GM23338 (cell line): Measurements from ENCODE around the gene TNS1. TPM values are rescaled to one million over a fixed set of nuclear protein-coding genes. Genes with fewer than 3 reads are reported as not detected.

Source experiments
- ATAC-seq: fragments of 200-7000 bp; cut with Tn5 transposase; 3 replicates; pipeline ENCODE4 v1.9.1; 2020
- DNase-seq: peaks from one replicate; pipeline ENCODE4 v3.0.0-alpha.2; 2015; ENCODE audit warnings: low spot score
- H2AFZ ChIP-seq: fragments of 200-600 bp; sonication (generic); 2 replicates; pipeline ENCODE4 v1.8.0; 2016; ENCODE audit warnings: antibody characterized with exemption, mild to moderate bottlenecking, moderate library complexity
- H3F3A ChIP-seq: fragments of 200-600 bp; sonication (generic); replicated peaks from 2 replicates; pipeline ENCODE4 v1.8.0; 2017; ENCODE audit warnings: antibody characterized with exemption, mixed run types, low read depth
- H3K27ac ChIP-seq: fragments of 200-600 bp; sonication (generic); 2 replicates; pipeline ENCODE4 v1.6.1; 2016; ENCODE audit warnings: low read depth
- H3K27me3 ChIP-seq: fragments of 200-600 bp; sonication (generic); 2 replicates; pipeline ENCODE4 v1.8.0; 2016; ENCODE audit warnings: mild to moderate bottlenecking, mixed run types, moderate library complexity; ENCODE audit not compliant: insufficient read depth
- H3K36me3 ChIP-seq: fragments of 200-600 bp; sonication (generic); 2 replicates; pipeline ENCODE4 v1.8.0; 2016; ENCODE audit warnings: mild to moderate bottlenecking; ENCODE audit not compliant: insufficient read depth
- H3K4me1 ChIP-seq: fragments of 200-600 bp; sonication (generic); 2 replicates; pipeline ENCODE4 v1.8.0; 2016; ENCODE audit warnings: mild to moderate bottlenecking, moderate library complexity; ENCODE audit not compliant: insufficient read depth
- H3K4me2 ChIP-seq: fragments of 200-600 bp; sonication (generic); 2 replicates; pipeline ENCODE4 v1.7.1; 2017; ENCODE audit warnings: mixed run types
- H3K4me3 ChIP-seq: fragments of 200-600 bp; sonication (generic); 2 replicates; pipeline ENCODE4 v1.6.1; 2016; ENCODE audit warnings: mixed run types
- H3K79me2 ChIP-seq: fragments of 200-600 bp; sonication (generic); replicated peaks from 2 replicates; pipeline ENCODE4 v1.8.0; 2017; ENCODE audit warnings: mild to moderate bottlenecking; ENCODE audit not compliant: insufficient read depth
- H3K9me2 ChIP-seq: fragments of 200-600 bp; sonication (generic); 2 replicates; pipeline ENCODE4 v1.8.0; 2017; ENCODE audit not compliant: insufficient read depth
- H4K20me1 ChIP-seq: fragments of 200-600 bp; sonication (generic); replicated peaks from 2 replicates; pipeline ENCODE4 v1.8.0; 2017; ENCODE audit warnings: mild to moderate bottlenecking; ENCODE audit not compliant: insufficient read depth
- H3K27ac Mint-ChIP-seq: 2 replicates; pipeline ENCODE4 v1.8.0; 2020; ENCODE audit warnings: inconsistent platforms, mild to moderate bottlenecking, moderate library complexity, mixed read lengths
- H3K27me3 Mint-ChIP-seq: 3 replicates; pipeline ENCODE4 v1.8.0; 2022; ENCODE audit warnings: low read depth, mild to moderate bottlenecking, moderate library complexity, mixed read lengths, inconsistent platforms; ENCODE audit not compliant: insufficient read depth, poor library complexity
- H3K36me3 Mint-ChIP-seq: 3 replicates; pipeline ENCODE4 v1.8.0; 2021; ENCODE audit warnings: low read depth, mild to moderate bottlenecking, inconsistent platforms, moderate library complexity, mixed read lengths
- H3K4me1 Mint-ChIP-seq: 3 replicates; pipeline ENCODE4 v1.8.0; 2020; ENCODE audit warnings: mild to moderate bottlenecking, inconsistent platforms, mixed read lengths
- H3K4me3 Mint-ChIP-seq: 3 replicates; pipeline ENCODE4 v1.8.0; 2021; ENCODE audit warnings: moderate library complexity, mild to moderate bottlenecking, inconsistent platforms, mixed read lengths
- H3K9me3 Mint-ChIP-seq: 3 replicates; pipeline ENCODE4 v1.8.0; 2020; ENCODE audit warnings: moderate library complexity, mild to moderate bottlenecking, inconsistent platforms, mixed read lengths
- CREB1 ChIP-seq: fragments of 250-450 bp; sonication (Bioruptor Pico); IDR thresholded peaks from 2 replicates; pipeline ENCODE4 v1.5.0; 2020; ENCODE audit warnings: low read depth, mild to moderate bottlenecking, moderate library complexity
- ETS1 ChIP-seq: IDR thresholded peaks from 2 replicates; pipeline ENCODE4 v1.6.1; 2016; ENCODE audit warnings: antibody characterized with exemption
- EZH2 ChIP-seq: fragments of 200-600 bp; sonication (generic); IDR thresholded peaks from one replicate; pipeline ENCODE4 v1.8.0; 2017; ENCODE audit warnings: antibody characterized with exemption, mild to moderate bottlenecking, low read depth; ENCODE audit not compliant: unreplicated experiment
- EZH2phosphoT487 ChIP-seq: fragments of 200-600 bp; sonication (generic); IDR thresholded peaks from one replicate; pipeline ENCODE4 v1.8.1; 2018; ENCODE audit warnings: antibody characterized with exemption; ENCODE audit not compliant: unreplicated experiment
- JUNB ChIP-seq: IDR thresholded peaks from one replicate; pipeline ENCODE4 v1.6.1; 2016; ENCODE audit warnings: antibody characterized with exemption; ENCODE audit not compliant: unreplicated experiment
- NANOG ChIP-seq: IDR thresholded peaks from 2 replicates; pipeline ENCODE4 v1.6.1; 2016; ENCODE audit warnings: antibody characterized with exemption, borderline replicate concordance
- POLR2AphosphoS5 ChIP-seq: IDR thresholded peaks from 2 replicates; pipeline ENCODE4 v1.6.1; 2016; ENCODE audit warnings: antibody characterized with exemption, low read depth
- STAT1 ChIP-seq: IDR thresholded peaks from one replicate; pipeline ENCODE4 v1.6.1; 2016; ENCODE audit warnings: antibody characterized with exemption; ENCODE audit not compliant: unreplicated experiment
- ZNF114 ChIP-seq: fragments of 250-450 bp; sonication (Bioruptor Pico); IDR thresholded peaks from 2 replicates; pipeline ENCODE4 v1.5.0; 2020; ENCODE audit warnings: mild to moderate bottlenecking, moderate library complexity
- ZNF331 ChIP-seq: fragments of 250-450 bp; sonication (Bioruptor Pico); IDR thresholded peaks from 2 replicates; pipeline ENCODE4 v1.5.0; 2020; ENCODE audit warnings: low read depth, mild to moderate bottlenecking, moderate library complexity
- polyA plus RNA-seq: library from polyadenylated mRNA; unstranded; fragments of >200 nt; fragmentation: Nextera tagmentation; extraction: Ambion mirVana; gene quantifications from 2 replicates; pipeline ENCODE4 v1.2.1, GENCODE V29; 2016
- total RNA-seq: library from RNA; depleted of rRNA; stranded (reverse); fragments of >200 nt; shearing (Covaris generic); gene quantifications from 2 replicates; pipeline ENCODE4 v1.2.3, GENCODE V29; 2014

The TNS1 gene
- total and polyA plus RNA-seq, 2 experiments from 2014 or later: 2.0 to 7.4 TPM

- Mint-ChIP-seq H3K36me3 (no peaks in the 10 kb centered on the region), H3K27ac (no peak overlapping the region), H3K9me3 (no peaks in the 10 kb centered on the region), H3K4me3 (no peak overlapping the region), H3K4me1 (peaks cover 26% of the 10 kb centered on the region), H3K27me3 (peaks cover 23% of the 10 kb centered on the region)
- no peak overlapping the region for H3K27ac ChIP-seq
- H3K27me3 ChIP-seq: peaks cover 13% of the 10 kb centered on the region
- H3K4me1 ChIP-seq: peaks cover 13% of the 10 kb centered on the region
- H4K20me1 ChIP-seq: no peaks in the 10 kb centered on the region
- H3K79me2 ChIP-seq: no peaks in the 10 kb centered on the region
- H3K9me2 ChIP-seq: no peaks in the 10 kb centered on the region
- ATAC-seq: no peak
- no peak for DNase-seq
- no peak overlapping the region for H3K4me3 ChIP-seq
- H3K36me3 ChIP-seq: no peaks in the 10 kb centered on the region
- TF ChIP-seq EZH2: no peak
- TF ChIP-seq NANOG: no peak
- no peak for TF ChIP-seq EZH2phosphoT487
- no peaks in the 10 kb centered on the region for H3F3A ChIP-seq
- H3K4me2 ChIP-seq: no peak overlapping the region
- no peak overlapping the region for H2AFZ ChIP-seq
Observed at GRCh38 chr2:218028562-218029348, 26.0 kb upstream of the TNS1 start.

GRCh38 chr2:218028189-218028495, 25.3 kb upstream of the TNS1 start:
- Histone ChIP-seq H3K9me2 (no peaks in the 10 kb centered on the region), H3K4me2 (no peak overlapping the region), H3K27me3 (peaks cover 7% of the 10 kb centered on the region), H3F3A (no peaks in the 10 kb centered on the region), H3K36me3 (no peaks in the 10 kb centered on the region), H3K4me1 (peaks cover 13% of the 10 kb centered on the region), H3K4me3 (no peak overlapping the region), H4K20me1 (no peaks in the 10 kb centered on the region), H2AFZ (no peak overlapping the region), H3K27ac (no peak overlapping the region), H3K79me2 (no peaks in the 10 kb centered on the region)
- DNase-seq: no peak
- H3K27ac Mint-ChIP-seq: no peak overlapping the region
- peaks cover 17% of the 10 kb centered on the region for H3K27me3 Mint-ChIP-seq
- H3K9me3 Mint-ChIP-seq: no peaks in the 10 kb centered on the region
- TF ChIP-seq STAT1 (no peak), ETS1 (no peak), JUNB (no peak), EZH2 (no peak), ZNF114 (CRISPR knock-in tag) (no peak), EZH2phosphoT487 (no peak), ZNF331 (CRISPR knock-in tag) (no peak)
- H3K4me3 Mint-ChIP-seq: no peak overlapping the region
- no peak for ATAC-seq
- H3K36me3 Mint-ChIP-seq: no peaks in the 10 kb centered on the region
- H3K4me1 Mint-ChIP-seq: peaks cover 23% of the 10 kb centered on the region

GRCh38 chr2:218027426-218028188, 24.8 kb upstream of the TNS1 start:
- Histone ChIP-seq H2AFZ (no peak overlapping the region), H3K36me3 (no peaks in the 10 kb centered on the region), H3K9me2 (no peaks in the 10 kb centered on the region), H3K4me2 (no peak overlapping the region), H3K27ac (no peak overlapping the region), H3K4me3 (no peak overlapping the region), H3K4me1 (peaks cover 13% of the 10 kb centered on the region), H4K20me1 (no peaks in the 10 kb centered on the region), H3K27me3 (peaks cover 2% of the 10 kb centered on the region; the same call in 1 of the 2 replicates), H3F3A (no peaks in the 10 kb centered on the region), H3K79me2 (no peaks in the 10 kb centered on the region)
- no peaks in the 10 kb centered on the region for H3K9me3 Mint-ChIP-seq
- H3K27ac Mint-ChIP-seq: no peak overlapping the region
- H3K36me3 Mint-ChIP-seq: no peaks in the 10 kb centered on the region
- DNase-seq (no peak), ATAC-seq (no peak)
- H3K4me3 Mint-ChIP-seq: no peak overlapping the region
- H3K27me3 Mint-ChIP-seq: peaks cover 11% of the 10 kb centered on the region
- peaks cover 22% of the 10 kb centered on the region for H3K4me1 Mint-ChIP-seq
- TF ChIP-seq POLR2AphosphoS5 (no peak), NANOG (no peak), ZNF331 (CRISPR knock-in tag) (no peak), ZNF114 (CRISPR knock-in tag) (no peak), STAT1 (no peak), ETS1 (no peak), CREB1 (CRISPR knock-in tag) (no peak), JUNB (no peak)
